HepG2 (cell line): ENCODE measurements around the gene KCNMA1. TPM values are rescaled to one million over a fixed set of nuclear protein-coding genes. Genes with fewer than 3 reads are reported as not detected.

ENCODE experiments used
- ATAC-seq: fragments of 200-7000 bp; cut with Tn5 transposase; 3 replicates; pipeline ENCODE4 v1.9.1; 2020; ENCODE audit warnings: mild to moderate bottlenecking, moderate library complexity
- BruUV-seq: library from RNA; stranded (reverse); fragments of 400-500 nt; replicated peaks from 2 replicates; lab custom pipeline; 2021; lab: Mats Ljungman, UMichigan
- CTCF ChIA-PET: fragments of 300-600 bp; formaldehyde crosslinking; extraction: SDS; loops from one replicate; lab custom pipeline; 2021; ENCODE audit warnings: low total read pairs, inconsistent platforms, low intra/inter-chr PET ratio; lab: Yijun Ruan, JAX
- POLR2A ChIA-PET: fragments of 350-600 bp; sonication (Branson Sonifier 250); formaldehyde crosslinking; loops from one replicate; lab custom pipeline; 2020; ENCODE audit warnings: antibody characterized with exemption, inconsistent platforms; lab: Yijun Ruan, JAX
- DNase-seq: peaks from one replicate; pipeline ENCODE4 v3.0.0-alpha.2; 2015; ENCODE audit warnings: low spot score
- FAIRE-seq: peaks from 3 replicates; lab custom pipeline; 2011; peaks lifted over from hg19 to GRCh38; lab: Jason Lieb, UNC
- H2AFZ ChIP-seq: one replicate; pipeline ENCODE4 v1.6.1; 2011; ENCODE audit warnings: low read length, inconsistent platforms
- H3K27ac ChIP-seq: fragments of 300-600 bp; 3 replicates; pipeline ENCODE4 v1.8.0; 2011; ENCODE audit warnings: mixed run types, mild to moderate bottlenecking, mixed read lengths, low read length, inconsistent platforms; ENCODE audit not compliant: insufficient read depth; ENCODE audit errors: extremely low read length
- H3K27me3 ChIP-seq, 2 experiments: fragments of 200-600 bp in 1 of 2; 2 replicates in 1 of 2; 3 replicates in 1 of 2; pipeline versions ENCODE4 v1.6.0 to v1.8.0; 2011; ENCODE audit warnings: low read length in 2 of 2, mild to moderate bottlenecking in 2 of 2, moderate library complexity in 2 of 2, inconsistent platforms in 1 of 2; ENCODE audit not compliant: insufficient read depth in 2 of 2, control insufficient read depth in 1 of 2
- H3K36me3 ChIP-seq, 2 experiments: fragments of 200-600 bp in 1 of 2; replicated peaks in 1 of 2; 2 replicates in 1 of 2; 3 replicates in 1 of 2; pipeline versions ENCODE4 v1.5.1 to v1.8.0; 2011; ENCODE audit warnings: low read length in 2 of 2, inconsistent platforms in 1 of 2; ENCODE audit not compliant: insufficient read depth in 2 of 2, control insufficient read depth in 1 of 2
- H3K4me1 ChIP-seq: 2 replicates; pipeline ENCODE4 v1.5.1; 2012; ENCODE audit warnings: low read length, inconsistent platforms; ENCODE audit not compliant: insufficient read depth
- H3K4me2 ChIP-seq: 2 replicates; pipeline ENCODE4 v1.6.0; 2011; ENCODE audit warnings: low read depth, low read length, inconsistent platforms
- H3K4me3 ChIP-seq, 3 experiments: fragments of 200-600 bp in 1 of 3; sonication (generic), shearing (Covaris generic) in 1 of 3; replicated peaks in 1 of 3; 2 replicates each; pipeline ENCODE4 v1.5.1; 2011 to 2016; ENCODE audit warnings: low read length in 3 of 3, inconsistent platforms in 2 of 3, low read depth in 2 of 3, mild to moderate bottlenecking in 2 of 3, control low read depth in 1 of 3, mixed read lengths in 1 of 3; ENCODE audit not compliant: insufficient read depth in 1 of 3
- H3K79me2 ChIP-seq: one replicate; pipeline ENCODE4 v1.6.1; 2011; ENCODE audit warnings: low read length, inconsistent platforms; ENCODE audit not compliant: insufficient read depth
- H3K9ac ChIP-seq: 2 replicates; pipeline ENCODE4 v1.6.0; 2011; ENCODE audit warnings: mild to moderate bottlenecking, low read depth, low read length, inconsistent platforms; ENCODE audit not compliant: insufficient read depth
- H3K9me3 ChIP-seq: 2 replicates; pipeline ENCODE4 v1.5.1; 2012; ENCODE audit warnings: mild to moderate bottlenecking, low read length
- H4K20me1 ChIP-seq: 2 replicates; pipeline ENCODE4 v1.6.0; 2011; ENCODE audit warnings: inconsistent platforms, mild to moderate bottlenecking, low read length, moderate library complexity; ENCODE audit not compliant: insufficient read depth
- HDAC1 ChIP-seq: sonication (generic); formaldehyde crosslinking; IDR thresholded peaks from 2 replicates; pipeline ENCODE4 v1.5.1; 2020; ENCODE audit warnings: mild to moderate bottlenecking, missing genetic modification reagents
- HMG20A ChIP-seq: IDR thresholded peaks from 2 replicates; pipeline ENCODE4 v1.6.1; 2016; ENCODE audit warnings: borderline replicate concordance
- KDM3A ChIP-seq: IDR thresholded peaks from 2 replicates; pipeline ENCODE4 v1.6.1; 2018; ENCODE audit warnings: low read depth, missing compliant biosample characterization
- MIER3 ChIP-seq: IDR thresholded peaks from 2 replicates; pipeline ENCODE4 v1.6.1; 2016; ENCODE audit warnings: missing compliant biosample characterization, borderline replicate concordance
- MXI1 ChIP-seq: IDR thresholded peaks from 3 replicates; pipeline ENCODE4 v1.6.1; 2012; ENCODE audit warnings: low read depth, low read length, inconsistent platforms, borderline replicate concordance
- RNF2 ChIP-seq: fragments of 450-650 bp; conservative IDR thresholded peaks from 2 replicates; pipeline ENCODE4 v1.6.1; 2016; ENCODE audit warnings: low read depth
- ZFP36 ChIP-seq: fragments of 150-350 bp; IDR thresholded peaks from 2 replicates; pipeline ENCODE4 v1.6.1; 2018; ENCODE audit warnings: borderline replicate concordance, low read length, low read depth; ENCODE audit not compliant: partially characterized antibody
- ZMAT5 ChIP-seq: sonication (generic); formaldehyde crosslinking; IDR thresholded peaks from 2 replicates; pipeline ENCODE4 v1.5.0; 2020; ENCODE audit warnings: mild to moderate bottlenecking, low read depth, missing genetic modification reagents, borderline replicate concordance
- ZNF205 ChIP-seq: IDR thresholded peaks from 2 replicates; pipeline ENCODE4 v1.6.1; 2018; ENCODE audit warnings: missing biosample characterization, missing genetic modification reagents
- ZNF225 ChIP-seq: sonication (generic); formaldehyde crosslinking; IDR thresholded peaks from 2 replicates; pipeline ENCODE4 v1.4.0; 2020; ENCODE audit warnings: mild to moderate bottlenecking, missing genetic modification reagents
- ZNF430 ChIP-seq: sonication (generic); formaldehyde crosslinking; IDR thresholded peaks from 2 replicates; pipeline ENCODE4 v1.9.0; 2021; ENCODE audit warnings: mild to moderate bottlenecking, missing genetic modification reagents
- ZNF431 ChIP-seq: sonication (generic); formaldehyde crosslinking; IDR thresholded peaks from 2 replicates; pipeline ENCODE4 v1.9.0; 2022; ENCODE audit warnings: missing genetic modification reagents, low read depth, mild to moderate bottlenecking, borderline replicate concordance
- ZNF556 ChIP-seq: sonication (generic); formaldehyde crosslinking; IDR thresholded peaks from 2 replicates; pipeline ENCODE4 v1.4.0; 2020; ENCODE audit warnings: mild to moderate bottlenecking, missing genetic modification reagents, borderline replicate concordance
- ZNF570 ChIP-seq: sonication (generic); formaldehyde crosslinking; IDR thresholded peaks from 2 replicates; pipeline ENCODE4 v1.4.0; 2020; ENCODE audit warnings: mild to moderate bottlenecking, missing genetic modification reagents, borderline replicate concordance
- ZZZ3 ChIP-seq: sonication (generic); formaldehyde crosslinking; IDR thresholded peaks from 2 replicates; pipeline ENCODE4 v1.4.0; 2020; ENCODE audit warnings: missing genetic modification reagents, mild to moderate bottlenecking, borderline replicate concordance
- WGBS: methylation state at CpG from one replicate; pipeline ENCODE4 v1.1.6; 2017; ENCODE audit warnings: low lambda C conversion rate; 5-methylcytosine and 5-hydroxymethylcytosine counted together
- in situ Hi-C: cut with HindIII; loops from 2 replicates; pipeline ENCODE4 v1.10.0; 2017; ENCODE audit warnings: low pct_unique_long_range_greater_than_20kb; ENCODE audit not compliant: extremely low pct_ligation_motif_present
- intact Hi-C: fragments of 100-400 bp; cut with micrococcal nuclease; formaldehyde crosslinking; loops from one replicate; pipeline ENCODE4 v1.10.0; 2022; ENCODE audit not compliant: unreplicated experiment
- polyA plus RNA-seq, 8 experiments: library from polyadenylated mRNA; depleted of rRNA in 3 of 8; stranded (reverse) in 7 of 8; unstranded in 1 of 8; fragments of >200 nt; fragmentation: Illumina TruSeq in 4 of 8; extraction: Trizol in 4 of 8; gene quantifications; 2 replicates each; pipeline versions ENCODE4 v1.2.1 to v1.2.3, GENCODE V29; 2011 to 2016; ENCODE audit warnings: low read depth in 4 of 8, missing spikeins in 1 of 8, mixed read lengths in 1 of 8; ENCODE audit not compliant: insufficient read depth in 1 of 8
- total RNA-seq, 5 experiments: library from RNA; depleted of rRNA; stranded (reverse); fragments of >200 nt; fragmentation: Illumina TruSeq; extraction: Trizol; gene quantifications; 2 replicates each; pipeline ENCODE4 v1.2.3, GENCODE V29; 2016; ENCODE audit warnings: low read depth in 1 of 5
- TF ChIP-seq, protein P1 (sequence below): IDR thresholded peaks from 2 replicates; pipeline ENCODE4 v1.6.1; 2012; ENCODE audit warnings: low read length, improper control_type of control experiment
- TF ChIP-seq, protein P2 (sequence below): sonication (generic); formaldehyde crosslinking; IDR thresholded peaks from 2 replicates; pipeline ENCODE4 v1.4.0; 2020; ENCODE audit warnings: missing genetic modification reagents, borderline replicate concordance

Gene KCNMA1
- total and polyA plus RNA-seq, 2 of the 13 experiments (the other 11 are each of a cell fraction or from before 2014, with no cell fraction given): 0.02 TPM; not detected in 1

DNA sequence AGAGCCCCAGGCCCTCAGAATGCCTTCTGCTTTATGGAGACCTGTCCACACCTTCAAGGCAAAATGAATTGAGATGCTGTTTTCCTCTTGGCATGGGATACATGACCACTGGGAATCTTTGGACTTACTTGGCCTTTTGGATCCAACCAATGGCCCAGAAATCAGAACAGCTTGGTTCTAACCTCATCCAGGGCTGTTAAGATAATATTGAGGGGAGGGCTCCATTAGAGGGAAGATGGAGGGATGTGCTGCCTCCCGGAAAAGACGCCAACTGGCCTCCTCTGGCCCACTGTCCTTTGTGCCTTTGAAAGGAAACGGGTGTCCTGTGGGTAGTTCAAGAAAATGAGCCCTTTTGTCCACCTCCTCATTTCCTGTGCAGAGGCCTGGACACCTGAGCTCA, 530.9 kb downstream of the KCNMA1 start:
- no peak overlapping the region for H2AFZ ChIP-seq
- no TSS peak for BruUV-seq
- no peak overlapping the region for H3K4me3 ChIP-seq
- peaks cover 1 to 14% of the 10 kb centered on the region in 2 experiments; a peak in 3 of 5 replicates for H3K27me3 ChIP-seq
- no peak for DNase-seq
- no peak overlapping the region for H3K9ac ChIP-seq
- CTCF ChIA-PET: no interaction called here
- WGBS: 48% methylated on average over 3 of the region's 3 CpGs
- intact Hi-C loops (no loop called here), in situ Hi-C loops (no loop called here)
- POLR2A ChIA-PET: no interaction called here
- H3K9me3 ChIP-seq: no peaks in the 10 kb centered on the region
- no peaks in the 10 kb centered on the region for H3K79me2 ChIP-seq
- no peak overlapping the region for H3K27ac ChIP-seq
- no peaks in the 10 kb centered on the region for H3K36me3 ChIP-seq
- no peaks in the 10 kb centered on the region for H4K20me1 ChIP-seq
- no peak for FAIRE-seq
- no peak overlapping the region for H3K4me2 ChIP-seq
- peaks cover 4% of the 10 kb centered on the region; the same call in 1 of the 2 replicates for H3K4me1 ChIP-seq
- ATAC-seq: no peak
- TF ChIP-seq MIER3 (CRISPR knock-in tag) (no peak), ZNF570 (CRISPR knock-in tag) (no peak), MXI1 (no peak), ZNF225 (CRISPR knock-in tag) (no peak), ZZZ3 (CRISPR knock-in tag) (no peak), ZNF205 (CRISPR knock-in tag) (no peak), KDM3A (CRISPR knock-in tag) (no peak), HMG20A (CRISPR knock-in tag) (no peak), RNF2 (no peak), ZFP36 (no peak), ZNF430 (CRISPR knock-in tag) (no peak), HDAC1 (CRISPR knock-in tag) (no peak), ZNF556 (CRISPR knock-in tag) (no peak), ZMAT5 (CRISPR knock-in tag) (no peak), ZNF431 (CRISPR knock-in tag) (no peak)
- TF ChIP-seq, protein P1, sequence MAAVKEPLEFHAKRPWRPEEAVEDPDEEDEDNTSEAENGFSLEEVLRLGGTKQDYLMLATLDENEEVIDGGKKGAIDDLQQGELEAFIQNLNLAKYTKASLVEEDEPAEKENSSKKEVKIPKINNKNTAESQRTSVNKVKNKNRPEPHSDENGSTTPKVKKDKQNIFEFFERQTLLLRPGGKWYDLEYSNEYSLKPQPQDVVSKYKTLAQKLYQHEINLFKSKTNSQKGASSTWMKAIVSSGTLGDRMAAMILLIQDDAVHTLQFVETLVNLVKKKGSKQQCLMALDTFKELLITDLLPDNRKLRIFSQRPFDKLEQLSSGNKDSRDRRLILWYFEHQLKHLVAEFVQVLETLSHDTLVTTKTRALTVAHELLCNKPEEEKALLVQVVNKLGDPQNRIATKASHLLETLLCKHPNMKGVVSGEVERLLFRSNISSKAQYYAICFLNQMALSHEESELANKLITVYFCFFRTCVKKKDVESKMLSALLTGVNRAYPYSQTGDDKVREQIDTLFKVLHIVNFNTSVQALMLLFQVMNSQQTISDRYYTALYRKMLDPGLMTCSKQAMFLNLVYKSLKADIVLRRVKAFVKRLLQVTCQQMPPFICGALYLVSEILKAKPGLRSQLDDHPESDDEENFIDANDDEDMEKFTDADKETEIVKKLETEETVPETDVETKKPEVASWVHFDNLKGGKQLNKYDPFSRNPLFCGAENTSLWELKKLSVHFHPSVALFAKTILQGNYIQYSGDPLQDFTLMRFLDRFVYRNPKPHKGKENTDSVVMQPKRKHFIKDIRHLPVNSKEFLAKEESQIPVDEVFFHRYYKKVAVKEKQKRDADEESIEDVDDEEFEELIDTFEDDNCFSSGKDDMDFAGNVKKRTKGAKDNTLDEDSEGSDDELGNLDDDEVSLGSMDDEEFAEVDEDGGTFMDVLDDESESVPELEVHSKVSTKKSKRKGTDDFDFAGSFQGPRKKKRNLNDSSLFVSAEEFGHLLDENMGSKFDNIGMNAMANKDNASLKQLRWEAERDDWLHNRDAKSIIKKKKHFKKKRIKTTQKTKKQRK: no peak
- TF ChIP-seq, protein P2, sequence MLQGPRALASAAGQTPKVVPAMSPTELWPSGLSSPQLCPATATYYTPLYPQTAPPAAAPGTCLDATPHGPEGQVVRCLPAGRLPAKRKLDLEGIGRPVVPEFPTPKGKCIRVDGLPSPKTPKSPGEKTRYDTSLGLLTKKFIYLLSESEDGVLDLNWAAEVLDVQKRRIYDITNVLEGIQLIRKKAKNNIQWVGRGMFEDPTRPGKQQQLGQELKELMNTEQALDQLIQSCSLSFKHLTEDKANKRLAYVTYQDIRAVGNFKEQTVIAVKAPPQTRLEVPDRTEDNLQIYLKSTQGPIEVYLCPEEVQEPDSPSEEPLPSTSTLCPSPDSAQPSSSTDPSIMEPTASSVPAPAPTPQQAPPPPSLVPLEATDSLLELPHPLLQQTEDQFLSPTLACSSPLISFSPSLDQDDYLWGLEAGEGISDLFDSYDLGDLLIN: no peak
- TF ChIP-seq, all 625 proteins: peak for 0
